GM18951 (cell line): ENCODE measurements around the gene ARHGAP24.
A peak's percentile ranks its signal among the peaks of the same experiment; 100 is the strongest.

Experiments
- POLR2A ChIP-seq: IDR thresholded peaks from 4 replicates; pipeline ENCODE4 v1.6.1; 2011; ENCODE audit warnings: mild to moderate bottlenecking; ENCODE audit not compliant: insufficient read length, insufficient read depth; ENCODE audit errors: extremely low read depth
- in situ Hi-C: fragments of 300-500 bp; cut with MboI; formaldehyde crosslinking; loops from one replicate; pipeline ENCODE4 v1.12.0; 2022; ENCODE audit warnings: low sequenced_read_pairs, mixed read lengths, inconsistent platforms; ENCODE audit not compliant: unreplicated experiment

The ARHGAP24 gene

DNA sequence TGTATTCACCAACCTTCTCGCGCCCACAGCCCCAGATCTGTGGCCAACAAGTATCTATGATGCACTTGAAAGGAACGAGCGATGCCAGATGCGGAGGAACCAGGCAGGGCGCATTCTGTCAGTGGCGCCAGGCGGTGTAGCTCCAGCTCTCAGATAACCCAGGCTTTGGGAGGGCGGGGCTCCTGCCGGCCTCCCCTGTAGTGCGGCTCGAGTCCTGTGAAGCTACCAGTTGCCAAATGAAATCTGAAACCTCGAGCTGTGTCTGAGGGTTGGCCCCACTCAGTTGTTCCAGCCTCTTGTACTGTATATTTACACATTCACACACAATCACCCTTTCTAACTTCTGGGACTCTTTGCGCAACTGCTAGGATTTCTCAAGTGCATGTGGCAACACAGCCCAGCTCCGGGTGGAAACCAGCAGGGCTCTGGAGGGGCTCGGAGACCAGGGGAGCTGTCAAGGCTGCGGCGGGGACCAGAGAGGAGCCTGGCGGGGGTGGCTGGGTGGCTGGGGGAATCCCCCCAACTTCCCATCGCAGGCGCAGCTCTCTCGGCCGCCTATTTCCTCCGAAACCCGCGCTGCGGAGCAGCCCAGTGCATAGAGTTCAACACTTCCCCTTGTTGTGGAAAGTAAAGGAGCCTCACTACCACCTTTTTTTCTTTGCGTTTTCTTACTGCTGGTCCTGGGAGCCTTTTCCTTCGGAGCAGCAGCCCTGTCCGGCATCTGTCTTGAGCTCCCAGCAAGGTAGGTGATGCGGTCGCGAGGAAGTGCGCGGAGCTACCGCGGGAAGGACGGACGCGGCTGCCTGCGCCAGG, at the start of gene ARHGAP24:
Gene ARHGAP24 (plus strand): TSS at position 333 of the 813 bp plus-strand sequence.
- in situ Hi-C loops, result no loop called here
- TF ChIP-seq POLR2A, result peak; percentile 38

DNA sequence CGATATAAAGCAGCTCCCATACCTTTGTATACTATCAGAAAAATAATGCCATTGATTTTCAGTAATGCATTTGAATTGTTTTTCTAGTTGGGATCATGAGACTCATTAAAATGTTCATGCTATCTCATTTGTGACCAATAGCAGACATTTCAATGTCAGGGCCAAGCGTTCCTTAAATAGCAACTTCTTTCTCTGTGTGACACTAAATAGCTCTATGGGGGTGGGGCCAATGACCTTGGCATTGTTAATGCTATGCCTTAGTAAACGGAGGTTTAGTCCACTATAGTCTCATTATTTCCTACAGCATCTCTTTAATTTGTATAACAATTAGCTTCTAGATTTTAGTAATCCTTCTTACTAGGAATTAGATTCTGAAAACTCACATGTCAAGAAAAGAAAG, 48.6 kb upstream of the ARHGAP24 start:
- TF ChIP-seq POLR2A, result no peak
- in situ Hi-C loops, result no loop called here

DNA sequence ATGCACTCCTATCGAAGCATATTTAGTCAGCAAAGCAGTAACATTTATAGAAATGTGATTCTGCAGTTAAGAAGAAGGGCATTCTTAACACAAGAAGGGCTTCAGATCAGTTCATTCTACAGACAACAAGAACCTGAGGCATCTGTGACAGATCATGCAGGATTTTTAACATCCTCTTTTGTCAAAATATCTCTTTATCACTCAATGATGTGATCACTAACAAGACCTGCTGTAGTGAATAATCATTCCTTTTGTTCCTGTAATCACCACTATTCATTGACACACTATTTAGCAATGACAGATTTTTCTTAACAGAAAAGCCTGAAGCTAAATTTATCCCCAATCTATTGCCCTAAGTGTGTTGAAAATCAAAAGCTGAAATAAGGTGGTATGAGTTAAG, 47.8 kb upstream of the ARHGAP24 start:
- in situ Hi-C loops, result no loop called here
- no peak for TF ChIP-seq POLR2A

DNA sequence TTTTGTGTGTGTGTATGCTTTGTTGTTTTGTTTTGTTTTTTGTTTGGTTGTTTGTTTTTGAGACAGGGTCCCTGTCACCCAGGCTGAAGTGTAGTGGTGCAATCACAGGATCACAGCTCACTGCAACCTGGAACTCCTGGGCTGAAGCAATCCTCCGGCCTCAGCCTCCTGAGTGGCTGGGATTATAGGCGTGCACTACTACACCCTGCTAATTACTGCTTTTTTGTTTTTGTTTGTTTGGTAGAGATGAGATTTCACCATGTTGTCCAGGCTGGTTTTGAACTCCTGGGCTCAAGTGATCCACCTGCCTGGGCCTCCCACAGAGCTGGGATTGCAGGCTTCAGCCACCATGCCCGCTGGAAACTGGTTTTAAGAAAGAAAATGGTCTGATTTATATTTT, 44.7 kb upstream of the ARHGAP24 start:
- in situ Hi-C loops, result no loop called here

DNA sequence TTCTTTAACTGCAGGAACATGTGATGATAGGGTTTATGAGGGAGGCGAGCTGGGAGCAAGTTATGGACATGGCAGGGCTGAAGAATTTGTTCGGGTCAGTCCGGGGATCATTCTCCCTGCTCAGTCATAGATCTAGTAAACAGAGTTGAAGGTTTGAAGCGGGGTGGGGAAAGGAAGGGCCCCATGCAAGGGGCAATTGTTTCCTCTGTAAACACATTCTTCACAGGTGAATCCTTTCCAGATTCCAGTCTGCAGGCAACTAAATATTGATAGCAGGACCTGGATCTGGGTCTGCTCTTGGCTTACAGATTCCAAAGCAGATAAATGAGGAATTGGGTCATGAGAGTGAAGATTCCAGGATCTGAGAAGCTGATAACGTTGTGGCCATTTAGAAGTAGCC, 44.3 kb upstream of the ARHGAP24 start:
- no peak for TF ChIP-seq POLR2A
- in situ Hi-C loops, result no loop called here

More for the DNA sequence above, 44.7 kb upstream of the ARHGAP24 start:
- no peak for TF ChIP-seq POLR2A

DNA sequence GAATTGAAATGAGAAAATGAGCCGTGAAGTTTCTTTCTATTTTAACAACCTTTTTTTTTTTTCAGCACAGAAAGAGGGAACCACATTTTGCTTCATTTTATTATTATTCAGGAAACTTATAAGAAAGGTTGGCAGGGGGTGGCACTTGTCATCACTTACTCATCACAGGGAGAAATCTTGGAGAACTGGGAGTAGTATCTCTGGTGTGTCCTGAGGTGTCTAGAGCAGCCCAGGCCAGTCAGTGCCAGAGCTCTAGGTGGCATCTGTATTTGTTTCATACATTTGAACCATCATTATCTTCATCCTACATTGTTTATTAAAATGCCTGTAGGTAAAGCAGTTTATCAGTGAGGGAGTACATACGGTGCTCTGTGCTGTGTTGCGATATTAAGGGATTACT, 43.8 kb upstream of the ARHGAP24 start:
- in situ Hi-C loops, result no loop called here
- no peak for TF ChIP-seq POLR2A

DNA sequence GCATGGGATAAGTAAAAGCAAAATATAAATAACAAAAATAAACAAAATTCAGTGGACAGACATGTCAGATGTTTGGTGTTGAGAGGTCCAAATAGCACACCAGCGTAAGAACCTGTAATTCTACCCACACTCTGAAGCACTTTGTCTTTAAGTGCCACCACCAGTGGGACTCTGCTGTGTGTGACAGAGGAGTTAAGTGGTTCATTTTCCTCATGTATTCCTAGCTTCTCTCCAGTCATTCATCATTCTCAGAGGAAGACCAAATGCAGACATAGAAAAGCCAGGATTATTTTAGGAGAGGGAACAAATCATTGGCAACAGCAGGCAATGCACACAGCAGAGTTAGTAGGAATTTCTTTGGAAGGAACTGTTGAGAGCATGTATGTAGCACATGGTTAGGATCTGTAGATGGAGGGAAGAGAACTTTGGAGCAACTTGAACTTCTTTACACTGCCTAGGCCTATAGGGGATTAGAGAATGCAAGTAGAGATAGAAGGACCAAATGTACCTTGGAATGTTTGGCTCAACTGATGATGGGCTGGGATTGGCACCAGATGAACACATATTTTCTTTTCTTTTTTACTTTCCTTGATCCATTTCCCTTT, 43.0 kb upstream of the ARHGAP24 start:
- in situ Hi-C loops, result no loop called here
- no peak for TF ChIP-seq POLR2A

DNA sequence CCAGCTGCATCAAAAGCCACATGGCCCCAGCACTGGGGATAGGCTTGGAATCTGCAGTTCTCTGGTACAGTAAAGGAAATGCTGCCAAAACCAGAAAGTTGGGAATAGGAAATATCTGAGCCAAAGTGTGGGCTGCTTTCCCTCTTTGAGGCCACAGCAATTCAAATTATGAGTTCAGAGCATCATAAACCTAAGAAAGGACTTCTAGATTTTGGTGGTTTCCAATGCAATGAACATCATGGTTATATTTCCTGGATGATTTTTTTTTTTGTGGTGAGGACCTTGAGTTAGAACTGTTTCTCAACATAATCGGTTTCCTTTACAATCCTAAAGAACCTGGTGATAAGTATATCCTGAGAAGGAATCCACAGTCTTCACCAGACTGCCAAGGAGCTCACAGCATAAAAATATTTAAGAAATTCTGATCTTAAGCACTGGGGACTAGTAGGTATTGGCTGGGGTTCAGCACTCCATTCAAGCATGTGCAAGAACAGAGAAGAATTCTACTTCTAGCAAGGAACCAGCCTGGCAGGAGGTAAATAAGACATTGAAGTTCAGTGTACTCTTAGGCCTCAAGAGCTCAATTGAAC, 29.8 kb upstream of the ARHGAP24 start:
- in situ Hi-C loops, result no loop called here
- TF ChIP-seq POLR2A, result no peak

DNA sequence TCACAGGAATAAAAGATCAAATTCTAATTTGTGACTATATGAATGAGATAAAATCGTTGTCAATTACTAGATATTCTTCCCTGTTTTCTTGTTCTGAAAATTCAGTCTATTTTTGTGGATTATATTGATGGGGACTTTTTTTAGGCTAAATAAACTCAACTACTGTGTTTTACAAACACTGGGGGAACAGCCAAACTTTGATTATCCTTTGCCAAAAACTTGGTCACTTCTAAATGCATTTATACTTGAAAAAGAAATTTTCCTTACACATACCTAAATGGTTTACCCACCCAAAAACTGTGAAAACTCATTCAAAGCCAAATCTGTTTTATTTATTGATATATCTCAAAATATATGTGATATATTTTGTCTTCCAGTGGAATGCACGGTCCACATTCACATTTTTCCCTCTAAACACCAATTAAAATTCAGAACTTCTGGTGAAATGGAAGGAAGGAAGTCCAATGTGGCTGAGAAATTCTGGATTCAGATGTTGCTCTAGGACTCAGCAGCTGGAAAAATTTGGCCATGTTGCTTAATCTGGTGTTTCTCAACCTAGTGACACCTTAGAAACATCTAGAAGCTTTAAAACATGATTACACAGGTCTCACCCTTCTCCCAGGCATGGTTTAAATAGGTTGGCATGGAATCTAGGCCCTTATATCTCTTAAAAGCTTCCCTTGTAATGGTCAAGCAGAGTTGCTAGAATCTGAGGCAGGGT, 28.6 kb upstream of the ARHGAP24 start:
- TF ChIP-seq POLR2A, result no peak
- in situ Hi-C loops, result no loop called here

DNA sequence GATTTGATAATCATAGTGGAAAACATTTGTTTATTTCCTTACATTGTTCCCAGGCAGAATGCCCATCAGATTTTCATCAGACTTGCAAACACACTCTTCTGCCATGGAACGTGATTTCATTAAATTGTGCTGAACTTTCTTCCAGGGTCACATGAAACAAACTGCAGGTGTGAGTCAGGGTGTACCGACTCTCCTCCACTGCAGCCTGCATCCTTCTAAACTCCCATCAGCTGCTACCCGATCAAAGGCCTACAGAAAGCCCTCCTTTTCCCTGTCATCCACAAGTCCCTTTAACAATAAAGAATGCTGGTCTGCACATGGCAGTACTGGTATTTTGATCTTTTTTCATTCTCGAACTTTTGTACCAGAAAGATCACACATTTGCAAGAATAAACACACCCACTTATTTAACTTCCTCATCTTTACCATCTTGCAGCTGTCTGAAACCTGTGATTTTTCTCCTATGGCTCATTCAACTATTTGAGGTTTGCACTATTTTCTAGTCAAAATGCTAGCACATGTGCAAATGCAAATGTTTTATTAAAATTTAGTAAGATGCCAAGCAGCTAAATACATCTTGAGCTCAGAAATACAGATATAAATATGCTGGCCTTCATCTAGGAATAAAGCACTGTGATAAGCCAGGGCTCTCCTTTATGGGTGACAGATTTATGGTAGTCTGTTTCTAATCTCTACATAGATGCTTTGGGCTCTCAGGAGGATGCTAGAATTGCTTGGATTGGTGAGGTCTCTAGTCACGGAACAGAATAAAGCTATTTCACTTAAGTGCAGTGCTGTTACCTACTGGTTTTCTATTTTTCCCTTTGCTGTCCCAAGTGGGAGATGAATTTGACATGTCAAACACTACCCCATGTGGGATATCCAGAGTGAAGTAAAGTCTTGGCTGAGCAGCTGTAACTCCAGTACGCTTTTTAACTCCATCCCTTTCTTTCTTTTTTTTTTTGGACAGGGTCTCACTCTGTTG, 25.8 kb upstream of the ARHGAP24 start:
- in situ Hi-C loops, result no loop called here
- TF ChIP-seq POLR2A, result no peak

DNA sequence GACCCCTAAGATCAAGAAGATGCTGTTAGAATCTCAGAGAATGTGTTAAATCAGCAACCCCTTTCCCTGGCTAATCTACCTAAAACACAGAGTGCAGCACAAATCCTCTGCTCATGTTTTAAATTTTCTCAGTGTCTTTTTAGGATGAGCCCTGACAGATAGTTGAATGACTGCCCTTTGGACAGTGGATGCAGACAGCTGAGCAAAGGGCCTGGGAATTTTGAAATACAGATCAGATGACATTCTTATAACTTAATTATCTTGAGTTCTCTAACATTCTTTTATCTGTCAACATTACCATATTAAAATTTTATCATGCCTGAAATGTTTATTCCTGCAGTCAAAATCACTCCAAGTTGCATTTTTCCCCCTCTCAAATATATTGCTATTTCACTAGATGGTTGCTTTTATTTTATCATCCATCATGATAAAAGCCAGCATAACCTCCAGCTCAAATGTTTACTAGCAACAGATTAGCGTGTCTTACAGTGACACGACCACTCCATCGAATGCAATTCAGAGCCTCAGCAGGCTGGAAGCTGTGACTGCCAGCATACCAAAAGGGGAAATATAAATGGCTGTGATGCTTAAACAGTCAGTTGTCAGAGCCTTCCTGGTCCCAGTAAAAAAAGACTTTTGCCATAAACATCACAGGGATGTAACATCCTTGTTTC, 22.8 kb upstream of the ARHGAP24 start:
- TF ChIP-seq POLR2A, result no peak
- in situ Hi-C loops, result no loop called here

DNA sequence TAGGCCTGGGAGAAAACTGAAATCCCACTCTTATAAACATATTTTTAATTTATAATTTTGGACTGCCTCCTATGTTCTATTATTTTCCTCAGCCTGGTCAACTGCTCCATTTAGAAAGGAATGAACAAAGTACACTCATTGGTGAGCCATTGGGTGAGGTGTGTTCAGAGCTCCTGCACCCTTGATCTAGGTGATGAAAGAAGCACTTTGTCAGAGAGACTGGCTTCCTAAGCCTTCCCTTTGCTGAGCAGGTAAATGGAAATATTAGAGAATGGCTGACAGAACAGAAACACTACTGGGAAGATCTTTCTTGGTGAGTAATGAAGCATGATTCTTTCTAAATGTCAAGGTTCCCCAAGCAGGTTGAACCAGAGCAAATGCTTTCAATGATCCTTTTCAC, 19.0 kb upstream of the ARHGAP24 start:
- in situ Hi-C loops, result no loop called here
- no peak for TF ChIP-seq POLR2A
